Thoracic aorta (tissue), 2 donors: Measurements from ENCODE around the gene TNIK. TPM values are rescaled to one million over a fixed set of nuclear protein-coding genes. Genes with fewer than 3 reads are reported as not detected.

Source experiments
- ATAC-seq: fragments of 150-250 bp; one replicate; pipeline ENCODE4 v1.8.0; 2017; ENCODE audit warnings: low read depth; ENCODE audit not compliant: insufficient number of reproducible peaks, low FRiP score
- DNase-seq: peaks from one replicate; pipeline ENCODE4 v3.0.0-alpha.2; 2020; ENCODE audit warnings: low spot score
- H3K27ac ChIP-seq, 2 donors: fragments of 200-600 bp; sonication (generic); 1 replicate in 1 of 2; 2 replicates in 1 of 2; pipeline ENCODE4 v1.5.1; 2016; ENCODE audit warnings: mild to moderate bottlenecking in 2 of 2, moderate library complexity in 2 of 2
- H3K27me3 ChIP-seq: fragments of 200-600 bp; sonication (generic); replicated peaks from 2 replicates; pipeline ENCODE4 v1.6.0; 2016; ENCODE audit warnings: mild to moderate bottlenecking; ENCODE audit not compliant: insufficient read depth
- H3K36me3 ChIP-seq: fragments of 200-600 bp; sonication (generic); one replicate; pipeline ENCODE4 v1.5.1; 2016
- H3K4me1 ChIP-seq, 2 donors: fragments of 200-600 bp; sonication (generic); 1 replicate in 1 of 2; 2 replicates in 1 of 2; pipeline versions ENCODE4 v1.5.1 to v1.6.0; 2016; ENCODE audit warnings: low read depth in 2 of 2, mild to moderate bottlenecking in 1 of 2; ENCODE audit not compliant: control insufficient read depth in 1 of 2
- H3K4me3 ChIP-seq: fragments of 200-600 bp; sonication (generic); 2 replicates; pipeline ENCODE4 v1.5.1; 2016; ENCODE audit warnings: mild to moderate bottlenecking
- H3K9me3 ChIP-seq: fragments of 200-600 bp; sonication (generic); 2 replicates; pipeline ENCODE4 v1.5.1; 2016
- total RNA-seq, 2 donors: library from RNA; depleted of rRNA; stranded (reverse); fragments of >200 nt; gene quantifications; one replicate each; pipeline versions ENCODE4 v1.1.0 to v1.2.3, GENCODE V29; 2016
- TF ChIP-seq, protein P1 (sequence below): fragments of 200-600 bp; sonication (generic); IDR thresholded peaks from one replicate; pipeline ENCODE4 v1.5.1; 2019; ENCODE audit warnings: antibody characterized with exemption

Gene TNIK
- total RNA-seq, 2 donors from 2014 or later: 18.3 to 21.7 TPM

DNA sequence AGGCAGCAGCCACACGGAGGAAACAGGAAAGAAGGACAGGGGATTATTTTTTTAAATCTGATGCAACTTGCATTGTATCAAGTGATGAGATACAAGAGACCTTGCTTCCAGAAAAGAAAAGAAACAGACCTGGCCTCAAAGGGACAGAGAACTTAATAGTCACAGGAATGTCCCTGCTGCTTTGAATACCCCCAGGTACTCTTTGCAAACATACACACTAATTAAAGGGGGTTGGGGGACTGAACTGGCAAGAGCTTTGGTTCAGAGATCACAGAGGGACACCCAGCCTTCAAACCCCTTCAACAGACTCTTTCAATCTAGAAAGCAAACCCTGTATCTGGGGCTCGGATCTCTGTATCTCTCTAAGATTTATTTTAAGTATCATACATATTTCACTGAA is 18.0 kb downstream of the TNIK start:
- no peaks in the 10 kb centered on the region for H3K36me3 ChIP-seq

DNA sequence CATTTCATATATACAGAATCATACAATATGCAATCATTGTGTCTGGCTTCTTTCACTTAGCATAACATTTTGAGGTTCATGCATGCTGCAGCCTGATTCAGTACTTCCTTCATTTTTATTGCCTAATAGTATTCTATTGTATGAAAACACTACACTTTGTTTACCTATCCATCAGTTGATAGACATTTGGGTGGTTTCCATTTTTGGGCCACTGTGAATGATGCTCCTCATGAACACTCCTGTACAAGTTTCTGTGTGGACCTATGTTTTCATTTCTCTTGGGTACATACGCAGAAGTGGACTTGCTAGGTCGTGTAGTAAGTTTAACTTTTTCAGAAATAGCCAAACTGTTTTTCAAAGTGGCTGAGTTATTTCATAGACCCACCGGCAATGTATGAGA is 18.8 kb downstream of the TNIK start:
- no peaks in the 10 kb centered on the region for H3K27me3 ChIP-seq
- no peak for DNase-seq
- H3K9me3 ChIP-seq: no peaks in the 10 kb centered on the region
- peaks cover 2 to 7% of the 10 kb centered on the region in 2 donors for H3K4me1 ChIP-seq
- no peak overlapping the region for H3K27ac ChIP-seq
- no peak overlapping the region for H3K4me3 ChIP-seq
- no peak for ATAC-seq
- TF ChIP-seq, protein P1, sequence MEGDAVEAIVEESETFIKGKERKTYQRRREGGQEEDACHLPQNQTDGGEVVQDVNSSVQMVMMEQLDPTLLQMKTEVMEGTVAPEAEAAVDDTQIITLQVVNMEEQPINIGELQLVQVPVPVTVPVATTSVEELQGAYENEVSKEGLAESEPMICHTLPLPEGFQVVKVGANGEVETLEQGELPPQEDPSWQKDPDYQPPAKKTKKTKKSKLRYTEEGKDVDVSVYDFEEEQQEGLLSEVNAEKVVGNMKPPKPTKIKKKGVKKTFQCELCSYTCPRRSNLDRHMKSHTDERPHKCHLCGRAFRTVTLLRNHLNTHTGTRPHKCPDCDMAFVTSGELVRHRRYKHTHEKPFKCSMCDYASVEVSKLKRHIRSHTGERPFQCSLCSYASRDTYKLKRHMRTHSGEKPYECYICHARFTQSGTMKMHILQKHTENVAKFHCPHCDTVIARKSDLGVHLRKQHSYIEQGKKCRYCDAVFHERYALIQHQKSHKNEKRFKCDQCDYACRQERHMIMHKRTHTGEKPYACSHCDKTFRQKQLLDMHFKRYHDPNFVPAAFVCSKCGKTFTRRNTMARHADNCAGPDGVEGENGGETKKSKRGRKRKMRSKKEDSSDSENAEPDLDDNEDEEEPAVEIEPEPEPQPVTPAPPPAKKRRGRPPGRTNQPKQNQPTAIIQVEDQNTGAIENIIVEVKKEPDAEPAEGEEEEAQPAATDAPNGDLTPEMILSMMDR: no peak
- H3K36me3 ChIP-seq: no peaks in the 10 kb centered on the region

More for the DNA sequence above, 18.0 kb downstream of the TNIK start:
- ATAC-seq: no peak
- Histone ChIP-seq H3K9me3 (no peaks in the 10 kb centered on the region), H3K4me3 (no peak overlapping the region), H3K4me1 (peaks cover 2 to 7% of the 10 kb centered on the region in 2 donors), H3K27me3 (no peaks in the 10 kb centered on the region), H3K27ac (no peak overlapping the region)
- no peak for DNase-seq
- TF ChIP-seq, protein P1: no peak

DNA sequence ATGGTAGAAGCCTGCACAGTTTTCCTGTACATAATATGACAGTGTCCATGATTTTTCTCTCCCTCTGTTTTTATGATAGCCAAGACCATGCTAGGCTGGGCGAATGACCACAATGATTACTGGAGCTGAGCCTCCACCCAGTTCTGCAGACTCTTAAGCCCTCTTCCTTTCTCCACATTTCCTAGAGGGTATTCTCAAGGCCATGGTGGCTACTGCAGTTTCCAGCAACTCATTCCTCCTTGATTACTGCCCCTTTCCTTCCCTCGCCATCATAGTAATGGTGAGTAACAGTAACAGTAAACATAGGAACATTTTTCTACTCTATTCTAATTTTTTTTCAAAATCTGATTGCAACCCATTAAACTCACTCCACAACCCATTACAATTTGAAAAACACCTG is 20.2 kb downstream of the TNIK start:
- H3K4me1 ChIP-seq: peaks cover 2 to 7% of the 10 kb centered on the region in 2 donors
- no peaks in the 10 kb centered on the region for H3K9me3 ChIP-seq
- H3K4me3 ChIP-seq: no peak overlapping the region
- H3K36me3 ChIP-seq: no peaks in the 10 kb centered on the region
- H3K27ac ChIP-seq: no peak overlapping the region
- ATAC-seq (no peak), DNase-seq (no peak)
- TF ChIP-seq, protein P1: no peak
- no peaks in the 10 kb centered on the region for H3K27me3 ChIP-seq

DNA sequence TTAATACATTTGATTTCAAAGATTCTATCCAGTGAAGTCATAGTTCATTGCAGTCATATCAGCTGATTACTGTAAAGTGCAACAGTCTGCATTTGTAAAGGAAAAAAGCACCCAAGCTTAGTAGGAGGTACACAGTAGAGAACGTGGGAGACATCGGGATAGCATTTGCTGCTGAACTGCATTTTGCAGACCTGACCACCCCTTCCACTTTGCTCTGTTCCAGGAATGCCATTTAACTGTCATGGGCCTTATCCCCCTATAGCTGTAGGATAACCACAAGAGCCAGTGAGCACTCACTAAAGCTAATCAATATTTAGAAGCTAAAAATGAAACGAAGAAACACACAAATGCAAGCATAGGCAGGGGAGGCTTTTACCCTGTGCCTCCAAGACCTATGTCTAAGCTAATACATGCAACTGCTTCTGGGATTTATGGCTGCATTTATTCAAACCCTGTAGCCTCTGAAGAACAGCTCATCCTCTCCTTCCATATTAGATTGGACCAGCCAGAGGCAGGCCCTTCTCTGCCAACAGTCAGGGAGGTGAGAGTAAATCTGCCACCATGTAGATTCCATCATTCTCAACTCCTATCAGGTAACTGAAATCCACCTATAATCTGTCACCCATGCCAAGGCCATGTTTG is 23.0 kb downstream of the TNIK start:
- ATAC-seq (no peak), DNase-seq (no peak)
- Histone ChIP-seq H3K9me3 (no peaks in the 10 kb centered on the region), H3K27me3 (no peaks in the 10 kb centered on the region), H3K36me3 (no peaks in the 10 kb centered on the region), H3K27ac (no peak overlapping the region), H3K4me3 (no peak overlapping the region), H3K4me1 (peaks cover 0 to 2% of the 10 kb centered on the region in 2 donors)
- TF ChIP-seq, protein P1: no peak

DNA sequence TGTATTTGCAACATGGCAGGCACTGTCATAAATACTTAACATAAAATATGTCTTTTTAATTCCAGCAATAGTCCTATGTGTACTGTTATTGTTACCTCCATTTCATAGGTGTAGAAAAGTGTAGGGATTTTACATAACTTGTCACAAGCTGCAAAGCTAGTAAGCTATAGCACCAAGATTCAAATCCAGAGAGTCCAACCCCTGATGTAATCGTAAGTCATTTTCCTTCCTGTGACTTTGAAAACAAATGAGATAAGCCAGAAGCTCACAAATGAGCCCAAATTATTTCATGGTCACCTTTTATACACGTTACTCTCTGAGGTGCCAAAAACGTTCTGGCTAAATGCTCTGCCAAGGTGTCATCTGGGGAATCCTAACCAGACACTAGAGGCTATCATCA is 23.8 kb downstream of the TNIK start:
- Histone ChIP-seq H3K4me1 (peaks cover 0 to 5% of the 10 kb centered on the region in 2 donors), H3K4me3 (no peak overlapping the region), H3K27ac (no peak overlapping the region), H3K9me3 (no peaks in the 10 kb centered on the region), H3K36me3 (no peaks in the 10 kb centered on the region), H3K27me3 (no peaks in the 10 kb centered on the region)
- DNase-seq (no peak), ATAC-seq (no peak)
- TF ChIP-seq, protein P1: no peak
